Measurements from ENCODE around the gene GID8.
A peak's percentile ranks its signal among the peaks of the same experiment; 100 is the strongest.

Gene GID8

GRCh38 chr20:62980380-62980960 lies 42.5 kb downstream of the GID8 start:
- no peak for DNase-seq (ENCODE audit: low read depth)
- TF ChIP-seq CTCF (conservative IDR thresholded peaks at IDR 0.05; ENCODE audit: control insufficient read depth, insufficient read depth, low read depth, low read length): no peak
- no peak overlapping the region for H3K4me3 ChIP-seq (ENCODE audit: control insufficient read depth, low read depth, low read length)

- TF ChIP-seq CTCF (conservative IDR thresholded peaks at IDR 0.05; ENCODE audit: control insufficient read depth, insufficient read depth, low read depth, low read length): no peak
- no peak overlapping the region for H3K4me3 ChIP-seq (ENCODE audit: control insufficient read depth, low read depth, low read length)
- DNase-seq (ENCODE audit: low read depth): peak; percentile 8
Observed at GRCh38 chr20:62980970-62981369, 43.0 kb downstream of the GID8 start.

GRCh38 chr20:62982124-62983075 lies 44.5 kb downstream of the GID8 start:
- no peak overlapping the region for H3K4me3 ChIP-seq (ENCODE audit: control insufficient read depth, low read depth, low read length)
- DNase-seq (ENCODE audit: low read depth): no peak
- TF ChIP-seq CTCF (conservative IDR thresholded peaks at IDR 0.05; ENCODE audit: control insufficient read depth, insufficient read depth, low read depth, low read length): no peak

- no peak for DNase-seq (ENCODE audit: low read depth)
- no peak overlapping the region for H3K4me3 ChIP-seq (ENCODE audit: control insufficient read depth, low read depth, low read length)
- TF ChIP-seq CTCF (conservative IDR thresholded peaks at IDR 0.05; ENCODE audit: control insufficient read depth, insufficient read depth, low read depth, low read length): no peak
Observed at GRCh38 chr20:62983210-62983609, 45.3 kb downstream of the GID8 start.

GRCh38 chr20:62984666-62985443 lies 46.9 kb downstream of the GID8 start:
- no peak for DNase-seq (ENCODE audit: low read depth)
- no peak overlapping the region for H3K4me3 ChIP-seq (ENCODE audit: control insufficient read depth, low read depth, low read length)
- no peak for TF ChIP-seq CTCF (conservative IDR thresholded peaks at IDR 0.05; ENCODE audit: control insufficient read depth, insufficient read depth, low read depth, low read length)

- no peak for DNase-seq (ENCODE audit: low read depth)
- TF ChIP-seq CTCF (conservative IDR thresholded peaks at IDR 0.05; ENCODE audit: control insufficient read depth, insufficient read depth, low read depth, low read length): no peak
- H3K4me3 ChIP-seq (ENCODE audit: control insufficient read depth, low read depth, low read length): no peak overlapping the region
Observed at GRCh38 chr20:62985444-62985778, 47.5 kb downstream of the GID8 start.
